ENCODE data around the gene CDT1.

DNA sequence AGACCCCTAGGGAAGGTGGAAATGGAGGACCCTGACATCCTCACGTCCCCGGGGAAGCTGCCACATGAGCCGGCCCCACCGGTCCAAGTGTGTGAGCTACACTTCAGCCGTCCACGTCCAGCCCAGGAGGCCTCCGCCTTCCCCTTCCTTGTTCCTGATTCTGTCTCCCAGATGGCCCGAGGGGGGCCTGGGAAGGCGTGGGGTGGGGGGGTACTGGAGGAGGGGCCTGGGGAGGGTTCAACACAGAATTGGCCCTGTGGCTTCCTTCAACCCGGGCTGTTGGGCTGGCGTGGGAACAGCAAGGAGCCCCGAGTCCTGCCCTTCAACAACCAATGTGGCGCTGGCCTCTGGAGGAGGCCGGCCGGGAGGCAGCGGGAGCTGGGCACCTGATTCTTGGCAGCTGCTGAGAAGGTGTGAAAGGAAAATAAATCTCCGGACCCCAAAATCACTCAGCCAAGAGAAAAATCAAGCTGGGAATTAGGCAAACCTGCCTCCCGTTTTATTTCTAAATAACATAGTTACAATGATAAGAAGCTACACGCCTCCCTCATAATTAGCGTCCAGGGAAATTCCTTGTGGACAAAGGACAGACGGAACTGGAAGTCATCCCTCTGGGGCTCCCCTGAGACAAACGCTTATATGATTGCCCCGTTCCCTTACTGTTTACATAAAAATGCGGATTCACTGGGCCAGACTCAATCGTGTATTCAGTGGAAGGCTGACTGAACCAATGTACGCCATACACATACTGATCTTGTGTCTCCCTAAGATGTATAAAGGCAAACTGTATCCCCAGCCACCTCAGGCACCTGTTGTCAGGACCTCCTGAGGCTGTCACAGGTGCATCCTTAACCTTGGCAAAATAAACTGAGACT, 9.9 kb downstream of the CDT1 start:
- no peak for TF ChIP-seq EP300 (IDR thresholded peaks at IDR 0.05)
- no peak for TF ChIP-seq CTCF (IDR thresholded peaks at IDR 0.05)
- TF ChIP-seq POLR2A (IDR thresholded peaks at IDR 0.05): no peak

Data from ovary (tissue), 3 donors.